ENCODE data around the gene FLNB. TPM values are rescaled to one million over a fixed set of nuclear protein-coding genes. Genes with fewer than 3 reads are reported as not detected.

FLNB gene
- total and polyA plus RNA-seq, 8 donors, result 38.2 to 204 (median 85.9) TPM

- Histone ChIP-seq H3K4me3 (no peak overlapping the region), H3K9me3 (no peaks in the 10 kb centered on the region), H3K27ac (peak overlapping the region in 2 of 5 donors; percentile 74 to 81), H3K27me3 (no peaks in the 10 kb centered on the region), H3K4me1 (peaks cover 17 to 64% (median 38%) of the 10 kb centered on the region in 4 donors), H3K36me3 (no peaks in the 10 kb centered on the region)
- TF ChIP-seq EP300 (IDR thresholded peaks at IDR 0.05) (no peak), POLR2AphosphoS5 (IDR thresholded peaks at IDR 0.05) (no peak), POLR2A (IDR thresholded peaks at IDR 0.05) (no peak)
- TF ChIP-seq, protein P1, sequence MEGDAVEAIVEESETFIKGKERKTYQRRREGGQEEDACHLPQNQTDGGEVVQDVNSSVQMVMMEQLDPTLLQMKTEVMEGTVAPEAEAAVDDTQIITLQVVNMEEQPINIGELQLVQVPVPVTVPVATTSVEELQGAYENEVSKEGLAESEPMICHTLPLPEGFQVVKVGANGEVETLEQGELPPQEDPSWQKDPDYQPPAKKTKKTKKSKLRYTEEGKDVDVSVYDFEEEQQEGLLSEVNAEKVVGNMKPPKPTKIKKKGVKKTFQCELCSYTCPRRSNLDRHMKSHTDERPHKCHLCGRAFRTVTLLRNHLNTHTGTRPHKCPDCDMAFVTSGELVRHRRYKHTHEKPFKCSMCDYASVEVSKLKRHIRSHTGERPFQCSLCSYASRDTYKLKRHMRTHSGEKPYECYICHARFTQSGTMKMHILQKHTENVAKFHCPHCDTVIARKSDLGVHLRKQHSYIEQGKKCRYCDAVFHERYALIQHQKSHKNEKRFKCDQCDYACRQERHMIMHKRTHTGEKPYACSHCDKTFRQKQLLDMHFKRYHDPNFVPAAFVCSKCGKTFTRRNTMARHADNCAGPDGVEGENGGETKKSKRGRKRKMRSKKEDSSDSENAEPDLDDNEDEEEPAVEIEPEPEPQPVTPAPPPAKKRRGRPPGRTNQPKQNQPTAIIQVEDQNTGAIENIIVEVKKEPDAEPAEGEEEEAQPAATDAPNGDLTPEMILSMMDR (IDR thresholded peaks at IDR 0.05), result no peak
- 63 to 80% (median 67%) methylated on average over 6 of the region's 6 CpGs for WGBS, 5 donors
- no peak for DNase-seq
- intact Hi-C loops (cut with DNase I; ENCODE audit: low total_unique reads), result loop anchor here (10.0 kb wide), 1 partner anchor 47 kb away; no protein-coding TSS in a partner anchor
Measured at GRCh38 chr3:58027704-58028317, 19.6 kb downstream of the FLNB start.

DNA sequence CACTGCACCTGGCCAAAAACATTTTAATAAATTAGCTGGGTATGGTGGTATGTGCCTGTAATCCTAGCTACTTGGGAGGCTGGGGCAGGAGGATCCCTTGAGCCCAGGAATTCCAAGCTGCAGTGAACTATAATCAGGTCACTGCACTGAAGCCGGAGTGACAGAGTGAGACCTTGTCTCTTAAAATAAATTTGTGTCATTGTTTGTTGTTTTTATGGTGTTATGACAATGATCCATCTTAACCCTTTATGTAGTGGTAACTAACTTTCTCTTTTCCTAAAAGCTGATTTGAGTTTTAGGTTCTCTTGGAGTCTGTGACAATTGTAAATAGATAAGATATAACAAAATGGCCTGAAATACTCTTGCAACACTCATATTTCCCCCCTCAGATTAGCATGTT lies 20.7 kb downstream of the FLNB start:
- intact Hi-C loops (cut with DNase I; ENCODE audit: low total_unique reads), result loop anchor here (10.0 kb wide), 1 partner anchor 46 kb away; no protein-coding TSS in a partner anchor
- TF ChIP-seq EP300 (IDR thresholded peaks at IDR 0.05) (no peak), POLR2AphosphoS5 (IDR thresholded peaks at IDR 0.05) (no peak), POLR2A (IDR thresholded peaks at IDR 0.05) (no peak)
- TF ChIP-seq, protein P1 (IDR thresholded peaks at IDR 0.05), result no peak
- DNase-seq, result no peak
- H3K4me1 ChIP-seq, result peaks cover 15 to 53% (median 32%) of the 10 kb centered on the region in 4 donors
- H3K9me3 ChIP-seq, result no peaks in the 10 kb centered on the region
- 82 to 93% (median 89%) methylated on average over 1 of the region's 1 CpG for WGBS, 5 donors
- no peaks in the 10 kb centered on the region for H3K27me3 ChIP-seq
- H3K27ac ChIP-seq, result no peak overlapping the region
- no peaks in the 10 kb centered on the region for H3K36me3 ChIP-seq
- no peak overlapping the region for H3K4me3 ChIP-seq

GRCh38 chr3:58029842-58030584 lies 21.8 kb downstream of the FLNB start:
- Histone ChIP-seq H3K27ac (peak overlapping the region in 2 of 5 donors; percentile 14 to 20), H3K27me3 (no peaks in the 10 kb centered on the region), H3K4me1 (peaks cover 15 to 55% (median 36%) of the 10 kb centered on the region in 4 donors), H3K4me3 (no peak overlapping the region), H3K9me3 (no peaks in the 10 kb centered on the region), H3K36me3 (no peaks in the 10 kb centered on the region)
- TF ChIP-seq, protein P1 (IDR thresholded peaks at IDR 0.05), result no peak
- TF ChIP-seq EP300 (IDR thresholded peaks at IDR 0.05) (no peak), POLR2AphosphoS5 (IDR thresholded peaks at IDR 0.05) (no peak), POLR2A (IDR thresholded peaks at IDR 0.05) (no peak)
- intact Hi-C loops (cut with DNase I; ENCODE audit: low total_unique reads), result loop anchor here (10.0 kb wide), 1 partner anchor 45 kb away; no protein-coding TSS in a partner anchor
- no peak for DNase-seq
- 82 to 91% (median 89%) methylated on average over 5 of the region's 5 CpGs for WGBS, 5 donors

DNA sequence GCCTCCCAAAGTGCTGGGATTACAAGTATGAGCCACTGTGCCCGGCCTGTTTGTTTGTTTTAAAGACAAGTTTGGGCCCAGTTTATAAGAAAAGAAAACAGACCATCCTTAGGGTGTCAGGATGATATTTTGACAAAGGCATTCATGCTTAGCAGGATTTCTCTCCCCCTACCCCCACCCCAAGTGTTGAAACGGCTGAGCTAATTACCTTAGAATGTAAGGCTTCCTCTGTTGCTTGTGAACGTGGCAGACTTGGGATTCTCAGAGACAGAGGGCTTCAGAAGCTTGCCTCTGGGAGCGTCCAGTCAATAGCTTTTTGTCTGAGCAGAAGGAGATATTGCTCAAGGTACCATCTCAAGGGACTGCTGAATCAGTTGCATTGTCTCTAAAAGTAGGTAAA lies 24.0 kb downstream of the FLNB start:
- no peak overlapping the region for H3K27ac ChIP-seq
- TF ChIP-seq, protein P1 (IDR thresholded peaks at IDR 0.05), result no peak
- no peak for TF ChIP-seq POLR2A (IDR thresholded peaks at IDR 0.05)
- no peak for TF ChIP-seq POLR2AphosphoS5 (IDR thresholded peaks at IDR 0.05)
- no peak for TF ChIP-seq EP300 (IDR thresholded peaks at IDR 0.05)
- H3K9me3 ChIP-seq, result no peaks in the 10 kb centered on the region
- H3K4me1 ChIP-seq, result peaks cover 0 to 55% (median 31%) of the 10 kb centered on the region in 4 donors
- intact Hi-C loops (cut with DNase I; ENCODE audit: low total_unique reads), result no loop called here
- DNase-seq, result no peak
- 76 to 89% (median 87%) methylated on average over 4 of the region's 4 CpGs for WGBS, 5 donors
- H3K36me3 ChIP-seq, result no peaks in the 10 kb centered on the region
- H3K4me3 ChIP-seq, result no peak overlapping the region
- H3K27me3 ChIP-seq, result no peaks in the 10 kb centered on the region
